Thyroid gland (tissue), 4 donors: ENCODE results near the gene TEK.

Experiments used
- POLR2A ChIP-seq, 2 donors: fragments of 450-650 bp; IDR thresholded peaks; one replicate each; pipeline ENCODE4 v1.6.1; 2017; ENCODE audit warnings: antibody characterized with exemption in 2 of 2, mild to moderate bottlenecking in 2 of 2, moderate library complexity in 1 of 2
- TF ChIP-seq, protein P1 (sequence below), 6 experiments: fragments of 200-600 bp in 3 of 6; fragments of 450-650 bp in 3 of 6; sonication (generic) in 3 of 6; IDR thresholded peaks; one replicate each; pipeline ENCODE4 v1.5.1; 2016 to 2019; ENCODE audit warnings: antibody characterized with exemption in 6 of 6, mild to moderate bottlenecking in 2 of 6, inconsistent platforms in 1 of 6, moderate library complexity in 1 of 6

DNA sequence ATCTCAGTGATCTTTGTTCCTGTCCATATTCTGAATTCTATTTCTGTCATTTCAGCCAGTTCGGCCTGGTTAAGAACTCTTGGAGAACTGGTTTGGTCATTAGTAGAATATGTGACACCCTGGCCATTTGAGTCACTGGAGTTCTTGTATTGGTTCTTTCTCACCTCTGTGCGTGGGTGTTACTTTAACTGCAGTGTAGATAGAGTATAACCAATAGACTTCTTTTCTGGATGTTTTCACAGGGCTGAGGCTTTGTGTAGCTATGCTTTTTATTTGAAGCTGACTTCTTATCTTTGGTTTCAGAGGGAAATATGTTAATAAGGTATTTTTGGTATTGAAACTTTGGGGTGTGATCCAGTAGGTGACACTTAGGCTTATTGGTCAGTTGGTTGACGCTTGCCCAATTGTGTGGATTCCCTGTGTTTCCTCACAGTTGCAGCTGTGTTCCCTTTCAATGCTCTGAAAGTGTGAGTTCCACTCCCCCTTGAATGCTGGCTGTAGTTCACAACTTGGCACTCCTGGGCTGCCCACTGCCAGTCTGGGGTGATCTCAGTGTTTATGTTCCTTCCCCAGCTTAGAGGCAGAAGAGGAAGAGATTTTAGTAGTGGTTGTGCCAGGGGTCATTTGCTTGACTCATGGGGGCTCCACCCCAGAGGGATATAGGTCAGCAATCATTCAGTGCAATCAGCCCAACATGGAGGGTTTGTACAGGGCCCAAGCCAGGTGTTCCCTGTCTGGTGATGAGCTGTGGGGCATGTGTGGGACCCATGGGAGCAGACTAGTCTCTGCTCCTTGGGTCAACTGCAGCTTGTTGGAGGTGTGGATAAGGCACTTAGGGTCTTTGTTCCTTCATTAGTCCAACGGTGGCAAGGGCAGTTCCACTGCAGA, 34.9 kb upstream of the TEK start:
- no peak for TF ChIP-seq POLR2A (IDR thresholded peaks at IDR 0.05)
- TF ChIP-seq, protein P1, sequence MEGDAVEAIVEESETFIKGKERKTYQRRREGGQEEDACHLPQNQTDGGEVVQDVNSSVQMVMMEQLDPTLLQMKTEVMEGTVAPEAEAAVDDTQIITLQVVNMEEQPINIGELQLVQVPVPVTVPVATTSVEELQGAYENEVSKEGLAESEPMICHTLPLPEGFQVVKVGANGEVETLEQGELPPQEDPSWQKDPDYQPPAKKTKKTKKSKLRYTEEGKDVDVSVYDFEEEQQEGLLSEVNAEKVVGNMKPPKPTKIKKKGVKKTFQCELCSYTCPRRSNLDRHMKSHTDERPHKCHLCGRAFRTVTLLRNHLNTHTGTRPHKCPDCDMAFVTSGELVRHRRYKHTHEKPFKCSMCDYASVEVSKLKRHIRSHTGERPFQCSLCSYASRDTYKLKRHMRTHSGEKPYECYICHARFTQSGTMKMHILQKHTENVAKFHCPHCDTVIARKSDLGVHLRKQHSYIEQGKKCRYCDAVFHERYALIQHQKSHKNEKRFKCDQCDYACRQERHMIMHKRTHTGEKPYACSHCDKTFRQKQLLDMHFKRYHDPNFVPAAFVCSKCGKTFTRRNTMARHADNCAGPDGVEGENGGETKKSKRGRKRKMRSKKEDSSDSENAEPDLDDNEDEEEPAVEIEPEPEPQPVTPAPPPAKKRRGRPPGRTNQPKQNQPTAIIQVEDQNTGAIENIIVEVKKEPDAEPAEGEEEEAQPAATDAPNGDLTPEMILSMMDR (IDR thresholded peaks at IDR 0.05): no peak
